Hepatic stellate cell (primary cell): ENCODE data around the gene WDR35.

ENCODE experiments used
- DNase-seq: peaks from one replicate; pipeline ENCODE4 v3.0.0; 2011; ENCODE audit warnings: low spot score

Gene WDR35

DNA sequence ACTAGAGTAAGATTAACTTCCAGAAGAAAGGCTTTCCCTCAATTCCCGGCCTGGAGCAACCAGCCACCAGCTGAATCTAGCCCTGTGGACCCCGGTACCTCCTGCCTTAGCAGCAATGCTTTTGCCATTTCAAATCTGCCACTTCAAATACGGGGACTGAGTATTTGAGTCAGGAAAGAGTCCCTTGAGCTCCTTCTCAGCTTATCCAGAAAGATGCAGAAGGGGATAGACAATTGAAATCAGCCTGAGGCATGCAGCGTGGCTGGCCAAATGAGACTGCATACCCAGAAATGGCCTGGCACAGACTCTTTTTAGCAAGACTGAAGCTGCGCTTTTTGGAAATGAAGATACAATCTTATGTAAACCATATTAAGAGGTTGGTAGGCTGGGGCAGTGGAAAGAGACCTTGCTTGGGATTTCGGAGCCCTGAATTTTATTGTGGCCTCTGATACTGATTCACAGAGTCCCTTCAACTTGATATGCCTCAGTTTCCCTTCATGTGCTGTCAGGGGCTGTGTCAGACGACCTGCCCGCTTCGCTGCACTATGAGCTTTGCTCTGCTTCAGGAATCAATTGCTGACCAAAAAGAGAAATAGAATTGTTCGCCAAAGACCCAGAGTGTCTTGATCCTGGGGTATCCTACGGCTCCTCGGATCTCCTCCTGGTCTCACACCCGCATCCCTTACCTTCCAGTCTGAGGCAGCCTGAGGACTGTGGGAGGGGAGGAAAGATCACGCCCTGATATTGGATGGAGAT is 21.5 kb upstream of the WDR35 start:
- no peak for DNase-seq

GRCh38 chr2:20008703-20009102 is 18.8 kb upstream of the WDR35 start:
- no peak for DNase-seq

DNA sequence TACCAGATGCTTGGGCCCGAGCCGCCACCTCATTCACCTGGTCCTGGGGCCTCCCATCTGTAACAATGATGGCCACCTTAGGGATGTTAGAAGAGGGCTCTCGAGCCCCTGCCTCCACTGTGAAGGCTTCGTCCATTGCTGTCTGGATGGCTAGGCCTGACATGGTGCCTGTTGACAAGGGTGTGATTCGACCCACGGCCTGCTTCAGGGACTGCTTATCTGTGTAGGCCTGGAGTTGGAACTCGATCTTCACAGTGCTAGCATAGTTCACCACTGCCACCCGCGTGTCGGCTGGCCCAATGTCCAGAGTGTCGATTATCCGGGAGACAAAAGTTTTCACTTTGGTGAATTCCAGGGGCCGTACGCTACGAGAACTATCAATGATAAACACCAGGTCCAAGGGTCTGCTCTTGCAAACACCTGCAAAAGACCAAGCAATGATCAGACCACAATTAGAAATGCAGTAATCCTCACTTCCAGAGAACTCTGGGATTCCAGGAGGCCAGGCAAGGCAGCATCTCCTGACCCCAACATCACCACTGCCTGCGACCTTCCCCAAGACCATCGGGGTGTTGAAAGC is 16.1 kb upstream of the WDR35 start:
- no peak for DNase-seq

DNA sequence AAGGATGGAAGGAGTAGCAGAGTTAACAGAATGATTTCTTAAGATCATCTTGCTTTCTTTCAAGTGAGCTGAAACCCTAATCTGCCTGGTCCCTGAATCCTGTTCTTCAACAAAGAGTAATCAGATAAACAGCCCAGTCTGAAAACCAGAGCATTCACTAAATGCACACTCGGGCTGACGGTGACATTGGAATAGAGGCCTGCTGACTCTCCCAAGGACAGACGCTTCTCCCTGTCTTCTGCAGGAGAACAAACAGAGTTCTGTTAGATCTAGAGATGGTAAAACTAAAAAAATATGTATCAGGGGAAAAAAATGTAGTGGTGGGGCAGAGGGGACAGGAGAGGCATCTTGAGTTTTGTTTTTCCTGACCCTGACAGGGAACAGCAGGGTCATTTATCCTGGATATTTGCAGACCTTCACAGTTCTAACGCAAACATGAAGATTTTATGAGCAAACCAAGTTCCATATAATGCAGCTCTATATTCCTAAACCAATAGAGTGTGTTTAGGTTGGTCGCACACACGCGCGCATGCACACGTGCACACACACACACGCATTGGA is 15.2 kb upstream of the WDR35 start:
- DNase-seq = no peak

- DNase-seq = no peak
These were observed 11.5 kb upstream of the WDR35 start for GRCh38 chr2:20001361-20001863.

DNA sequence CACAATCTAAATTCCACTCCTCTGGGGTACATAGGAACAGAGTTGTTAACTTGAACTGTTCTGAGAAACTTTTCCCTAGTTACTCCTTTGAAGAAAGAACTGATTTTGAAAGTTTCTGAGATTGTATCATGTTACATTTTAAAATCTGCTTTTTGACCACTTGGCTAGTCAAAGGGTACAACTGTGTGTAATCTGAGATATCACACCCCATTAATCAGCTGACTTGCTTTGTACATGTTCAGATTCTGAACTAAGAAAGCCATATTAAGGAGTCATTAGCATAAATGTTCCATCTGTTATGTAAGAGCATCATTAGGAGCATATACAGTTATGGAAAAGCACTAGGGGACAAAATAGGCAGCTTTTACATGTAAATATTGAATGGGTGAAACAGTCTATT is 3.8 kb upstream of the WDR35 start:
- DNase-seq = no peak

DNA sequence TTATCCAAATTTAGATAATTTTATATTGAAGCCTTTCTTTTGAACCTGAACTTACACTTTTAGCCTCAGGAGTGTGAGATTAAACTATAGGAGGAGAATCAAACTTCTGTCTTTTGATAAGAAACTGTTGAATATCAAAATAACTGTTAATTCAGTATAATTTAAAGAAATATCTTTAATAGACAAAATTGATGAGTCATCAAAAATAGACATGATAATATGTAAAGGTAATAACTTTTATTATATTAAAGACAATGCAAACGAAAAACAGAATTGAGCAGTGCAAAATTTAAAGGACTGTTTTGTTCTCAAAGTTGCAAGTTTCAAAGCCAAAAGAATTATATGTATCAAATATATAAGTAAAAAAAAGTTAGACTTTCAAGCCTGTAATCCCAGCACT is 2.0 kb upstream of the WDR35 start:
- no peak for DNase-seq

- no peak for DNase-seq
These were observed 467 bp upstream of the WDR35 start for GRCh38 chr2:19990416-19990728.

DNA sequence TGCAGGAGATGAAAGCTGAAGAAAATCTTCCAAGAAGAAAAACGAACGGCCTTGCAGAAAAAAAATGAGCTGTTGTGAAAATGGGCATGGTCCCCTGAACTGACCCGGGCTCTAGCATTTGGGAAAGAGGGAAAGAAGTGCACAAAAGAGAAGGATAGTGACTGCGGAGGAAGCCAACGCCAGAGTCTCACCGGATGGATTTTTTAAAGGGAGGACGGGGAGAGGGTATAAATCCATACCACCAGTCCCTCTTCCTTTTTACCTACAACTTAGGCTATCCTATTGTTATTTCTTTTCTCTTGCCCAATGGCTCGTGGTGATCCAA is 601 bp downstream of the WDR35 start:
- DNase-seq = no peak

DNA sequence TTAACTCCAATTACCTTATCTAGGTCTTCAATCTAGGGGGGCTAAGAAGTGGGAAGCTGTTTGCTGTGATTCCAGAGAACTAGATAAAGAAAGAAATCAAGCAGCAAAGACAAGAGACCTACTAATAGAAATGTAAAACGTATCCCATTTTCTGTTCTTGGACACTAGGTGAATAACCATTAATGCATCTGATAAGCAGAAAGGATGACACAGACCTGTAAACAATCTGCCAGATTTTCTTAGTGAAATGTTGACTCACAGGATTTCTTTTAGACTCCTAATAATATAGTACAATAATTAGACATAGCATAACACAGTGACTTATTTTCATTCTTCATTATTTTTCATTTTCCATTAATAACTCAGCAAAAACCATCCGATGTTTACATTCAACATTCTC is 1.3 kb downstream of the WDR35 start:
- no peak for DNase-seq

DNA sequence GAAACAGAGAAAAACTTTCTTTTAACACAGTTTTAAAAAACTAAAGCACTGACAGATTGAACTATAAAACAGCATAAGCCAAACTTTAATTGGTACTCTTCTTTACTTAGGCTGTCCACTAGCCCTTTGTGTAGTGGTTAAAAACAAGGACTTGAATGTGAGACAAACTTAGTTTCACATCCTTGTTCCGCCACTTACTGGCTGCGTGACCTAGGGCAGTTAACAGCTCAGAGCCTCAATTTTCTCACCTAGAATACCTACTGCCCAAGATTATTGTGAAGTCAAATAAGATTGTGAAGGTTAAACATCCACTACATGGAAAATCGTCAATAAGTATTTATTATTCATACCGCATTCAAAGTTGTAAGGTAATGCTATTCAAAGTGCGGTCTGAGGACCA is 2.0 kb downstream of the WDR35 start:
- DNase-seq = no peak

GRCh38 chr2:19982268-19982667 is 7.6 kb downstream of the WDR35 start:
- DNase-seq = no peak

GRCh38 chr2:19979932-19980331 is 10.0 kb downstream of the WDR35 start:
- DNase-seq = no peak

DNA sequence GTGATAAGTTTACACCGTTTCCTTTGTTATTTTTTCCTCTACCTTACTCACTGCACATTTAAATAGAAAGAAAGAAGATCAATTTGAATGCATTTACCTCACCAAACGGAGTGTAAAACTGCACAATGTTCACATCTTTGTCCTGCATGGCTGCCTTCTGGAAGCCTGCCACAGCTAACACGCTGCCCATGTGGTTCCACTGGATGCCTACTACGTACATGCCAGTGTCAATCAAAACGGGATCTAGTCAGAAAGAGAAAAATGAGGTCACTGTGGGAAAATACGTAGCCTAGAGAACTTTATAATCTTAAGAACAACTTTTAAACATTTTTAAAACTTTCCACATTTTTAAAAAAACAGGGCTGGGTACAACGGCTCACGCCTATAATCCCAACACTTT is 16.4 kb downstream of the WDR35 start:
- DNase-seq = no peak

GRCh38 chr2:19971691-19972090 is 18.2 kb downstream of the WDR35 start:
- no peak for DNase-seq

DNA sequence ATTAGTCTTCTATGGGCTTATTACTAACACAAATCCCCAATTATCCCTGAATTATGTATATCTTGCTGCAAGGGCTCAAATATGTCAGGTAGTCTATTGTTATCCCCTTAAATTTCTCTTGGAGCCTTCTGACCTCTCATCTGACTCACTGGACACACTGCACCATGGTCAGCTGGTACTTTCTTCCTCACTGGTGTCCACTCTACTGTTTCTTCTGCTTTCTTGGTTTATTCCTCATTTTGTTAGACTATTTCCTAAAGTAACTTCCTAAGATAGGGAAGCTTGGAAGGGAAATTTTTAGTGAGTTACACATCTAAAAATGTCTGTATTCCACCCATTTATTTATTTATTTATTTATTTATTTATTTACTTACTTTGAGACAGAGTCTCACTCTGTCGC is 26.5 kb downstream of the WDR35 start:
- no peak for DNase-seq

- DNase-seq = peak; percentile 69
These were observed 34.1 kb downstream of the WDR35 start for GRCh38 chr2:19955544-19956422.

DNA sequence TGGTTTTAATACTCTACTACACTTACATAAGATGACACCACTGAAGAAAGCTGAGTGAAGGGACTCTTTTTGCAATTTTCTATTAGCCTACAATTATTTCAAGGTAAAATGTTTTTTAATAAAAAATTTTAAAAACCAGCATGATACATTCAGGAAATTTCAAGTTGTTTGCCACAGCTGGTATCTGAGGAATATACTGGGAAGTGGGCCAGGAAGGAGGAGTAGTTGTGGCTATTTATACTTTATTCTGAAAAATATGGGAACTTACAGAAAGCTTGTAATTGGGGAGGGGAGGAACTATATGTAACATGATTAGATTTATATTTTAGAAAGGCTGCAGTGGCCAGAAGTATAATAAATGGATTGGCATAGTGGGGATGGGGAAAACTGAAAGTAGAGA is 40.8 kb downstream of the WDR35 start:
- peak; percentile 21 for DNase-seq

- no peak for DNase-seq
These were observed 42.5 kb downstream of the WDR35 start for GRCh38 chr2:19947184-19947940.

DNA sequence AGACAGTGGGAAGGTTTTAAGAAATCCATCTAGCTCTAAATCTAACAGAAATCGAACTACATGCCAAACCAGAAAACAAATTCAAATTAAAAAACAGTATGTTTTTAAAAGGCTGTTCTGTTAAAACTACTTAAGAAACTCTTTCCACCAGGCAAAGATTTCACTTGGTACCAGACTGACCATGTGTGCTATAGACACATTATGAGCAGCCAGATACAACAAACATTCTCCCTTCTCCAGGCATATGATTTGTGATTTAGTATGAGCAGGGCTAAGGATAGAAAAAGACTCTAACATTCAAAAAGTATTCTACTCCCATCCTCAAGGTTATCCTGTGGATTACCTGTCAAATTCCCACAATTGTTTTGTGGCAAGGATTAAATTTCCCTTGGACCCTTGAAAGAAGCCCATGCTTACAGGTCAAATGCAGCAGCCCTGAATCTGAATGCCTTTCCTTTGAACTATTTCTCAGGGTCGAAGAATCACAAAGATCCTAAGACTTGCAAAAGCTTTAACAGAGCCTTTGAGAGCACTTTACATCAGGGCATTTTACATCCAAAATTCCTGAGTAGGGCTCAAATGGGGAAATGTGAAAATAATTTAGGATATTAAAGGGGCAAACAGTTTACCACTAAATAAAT is 45.6 kb downstream of the WDR35 start:
- DNase-seq = no peak

DNA sequence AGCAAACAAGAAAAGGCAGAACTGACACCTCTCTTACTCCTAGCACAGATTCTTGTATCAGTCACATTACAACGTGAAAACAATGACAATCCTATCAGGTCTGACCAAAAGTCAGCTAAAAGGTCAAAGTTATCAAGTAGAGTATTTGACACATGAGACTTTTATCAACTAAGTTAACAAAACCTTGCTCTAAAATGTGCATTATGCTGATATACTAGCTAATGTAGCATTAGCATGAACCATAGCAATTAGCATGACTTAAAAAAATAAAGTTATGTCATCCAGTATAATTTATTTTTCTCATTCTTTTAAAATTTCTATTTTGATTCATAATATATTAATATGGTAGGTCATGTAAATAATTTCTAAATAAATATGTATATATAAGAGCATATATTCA is 46.7 kb downstream of the WDR35 start:
- no peak for DNase-seq

- no peak for DNase-seq
These were observed 47.7 kb downstream of the WDR35 start for GRCh38 chr2:19942199-19942598.
